Right ventricle myocardium inferior (tissue), 1 donor: Measurements from ENCODE around the gene GOLGA8R. TPM values are rescaled to one million over a fixed set of nuclear protein-coding genes. Genes with fewer than 3 reads are reported as not detected.
"Not testable (repeated sequence)": the region's sequence is repeated elsewhere in the genome, so short reads cannot be mapped to it uniquely, and the experiment has no call there.

Source experiments
- ATAC-seq: fragments of 200-7000 bp; cut with Tn5 transposase; one replicate; pipeline ENCODE4 v1.9.1; 2020; ENCODE audit warnings: mild to moderate bottlenecking, moderate library complexity
- DNase-seq: peaks from one replicate; pipeline ENCODE4 v3.0.0; 2021; ENCODE audit errors: missing footprints
- intact Hi-C: fragments of 100-400 bp; cut with DNase I; formaldehyde crosslinking; loops from one replicate; pipeline ENCODE4 v1.11.0; 2022
- total RNA-seq: library from RNA; stranded (reverse); fragmentation: NEBNext Ultra II Directional; extraction: Animal tissue kit (Norgen Biotek cat#: 25700); gene quantifications from one replicate; pipeline ENCODE4 v1.2.1, GENCODE V29; 2021
- donor health status: DM: no; HTN: yes; CAD: no; lungs with severe emphysema.

The GOLGA8R gene
- total RNA-seq, 1 donor from 2014 or later: 3.6 TPM

- ATAC-seq, intact Hi-C loops, DNase-seq: not testable (repeated sequence)
Observed at GRCh38 chr15:30361404-30361803, 52.7 kb downstream of the GOLGA8R start.

GRCh38 chr15:30360990-30361389, 53.1 kb downstream of the GOLGA8R start:
- ATAC-seq, DNase-seq, intact Hi-C loops: not testable (repeated sequence)

DNA sequence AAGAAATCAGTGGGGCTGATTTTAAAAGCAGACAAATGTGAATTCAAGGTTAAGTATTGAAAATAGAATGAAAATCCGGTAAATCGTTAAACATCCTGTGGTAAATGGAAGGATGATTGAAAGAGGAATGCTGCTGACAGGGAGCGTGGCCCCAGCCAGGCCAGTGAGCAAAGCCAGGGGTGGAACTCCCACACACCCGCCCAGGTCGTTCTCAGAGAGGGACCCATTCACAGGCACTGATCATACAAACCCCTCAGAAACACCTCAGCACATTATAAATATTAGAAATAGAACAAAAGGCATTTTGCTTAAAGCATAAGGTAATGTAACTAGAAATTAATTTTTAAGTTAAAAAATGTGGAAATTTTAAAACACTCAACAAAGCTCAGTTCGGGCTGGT, 59.0 kb downstream of the GOLGA8R start:
- intact Hi-C loops, DNase-seq, ATAC-seq: not testable (repeated sequence)

Other genes with a start within 250 kb of the GOLGA8R start
- gene CHRFAM7A, start 20.7 kb downstream of the GOLGA8R start, total RNA-seq: 2.0 TPM
- 0.65 TPM for gene GOLGA8Q, start 137.8 kb upstream of the GOLGA8R start, total RNA-seq
- gene GOLGA8H, start 189.8 kb upstream of the GOLGA8R start, total RNA-seq: not detected